Hepatocyte (in vitro differentiated cells): ENCODE measurements around the gene CMTR1.

Experiments
- EZH2phosphoT487 ChIP-seq: fragments of 200-600 bp; sonication (generic); IDR thresholded peaks from one replicate; pipeline ENCODE4 v1.6.1; 2018; ENCODE audit warnings: antibody characterized with exemption, mild to moderate bottlenecking, low read depth, moderate library complexity; ENCODE audit not compliant: unreplicated experiment, severe bottlenecking
- TF ChIP-seq, protein P1 (sequence below): fragments of 200-600 bp; sonication (generic); IDR thresholded peaks from 2 replicates; pipeline ENCODE4 v1.5.1; 2016; ENCODE audit warnings: antibody characterized with exemption, mild to moderate bottlenecking; ENCODE audit not compliant: poor library complexity

DNA sequence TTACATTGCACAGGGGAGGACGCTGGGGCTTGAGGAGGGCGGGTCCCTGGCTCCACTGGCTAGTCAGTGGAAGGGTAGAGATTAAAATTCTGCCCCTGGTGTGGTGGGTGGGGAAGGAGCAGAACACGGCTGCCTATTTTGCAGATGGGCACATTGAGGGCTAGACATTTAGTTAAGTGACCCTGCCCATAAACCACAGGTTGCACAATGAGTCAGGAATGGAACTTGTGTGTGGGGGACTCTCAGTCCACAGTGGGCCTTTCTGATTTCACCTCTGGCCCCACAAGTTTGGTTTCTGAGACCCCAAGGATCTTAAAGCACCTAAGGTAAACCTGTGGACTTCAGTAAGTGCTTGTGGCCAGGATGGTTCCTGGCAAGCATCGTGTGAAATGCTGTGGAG lies 88.7 kb downstream of the CMTR1 start:
- TF ChIP-seq, protein P1, sequence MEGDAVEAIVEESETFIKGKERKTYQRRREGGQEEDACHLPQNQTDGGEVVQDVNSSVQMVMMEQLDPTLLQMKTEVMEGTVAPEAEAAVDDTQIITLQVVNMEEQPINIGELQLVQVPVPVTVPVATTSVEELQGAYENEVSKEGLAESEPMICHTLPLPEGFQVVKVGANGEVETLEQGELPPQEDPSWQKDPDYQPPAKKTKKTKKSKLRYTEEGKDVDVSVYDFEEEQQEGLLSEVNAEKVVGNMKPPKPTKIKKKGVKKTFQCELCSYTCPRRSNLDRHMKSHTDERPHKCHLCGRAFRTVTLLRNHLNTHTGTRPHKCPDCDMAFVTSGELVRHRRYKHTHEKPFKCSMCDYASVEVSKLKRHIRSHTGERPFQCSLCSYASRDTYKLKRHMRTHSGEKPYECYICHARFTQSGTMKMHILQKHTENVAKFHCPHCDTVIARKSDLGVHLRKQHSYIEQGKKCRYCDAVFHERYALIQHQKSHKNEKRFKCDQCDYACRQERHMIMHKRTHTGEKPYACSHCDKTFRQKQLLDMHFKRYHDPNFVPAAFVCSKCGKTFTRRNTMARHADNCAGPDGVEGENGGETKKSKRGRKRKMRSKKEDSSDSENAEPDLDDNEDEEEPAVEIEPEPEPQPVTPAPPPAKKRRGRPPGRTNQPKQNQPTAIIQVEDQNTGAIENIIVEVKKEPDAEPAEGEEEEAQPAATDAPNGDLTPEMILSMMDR = no peak
- TF ChIP-seq EZH2phosphoT487 = no peak
